Thymus (tissue), 11 donors: ENCODE measurements around the gene UBR2. TPM values are rescaled to one million over a fixed set of nuclear protein-coding genes. Genes with fewer than 3 reads are reported as not detected.
"Not testable (repeated sequence)": the region's sequence is repeated elsewhere in the genome, so short reads cannot be mapped to it uniquely, and the experiment has no call there.

Experiments used
- DNase-seq, 9 donors: peaks; one replicate each; pipeline ENCODE4 v3.0.0-alpha.2; 2013; ENCODE audit warnings: low spot score in 9 of 9, low read depth in 6 of 9, missing footprints in 1 of 9
- H3K27ac ChIP-seq, 2 donors: one replicate each; pipeline ENCODE4 v1.5.1; 2013; ENCODE audit warnings: control low read depth in 1 of 2, low read depth in 1 of 2, low read length in 1 of 2, mild to moderate bottlenecking in 1 of 2, moderate library complexity in 1 of 2
- H3K27me3 ChIP-seq, 2 donors: one replicate each; pipeline ENCODE4 v1.5.1; 2013; ENCODE audit warnings: low read length in 1 of 2; ENCODE audit not compliant: control insufficient read depth in 2 of 2, insufficient read depth in 1 of 2
- H3K36me3 ChIP-seq, 2 donors: one replicate each; pipeline ENCODE4 v1.5.1; 2013; ENCODE audit warnings: low read length in 1 of 2, mild to moderate bottlenecking in 1 of 2, moderate library complexity in 1 of 2; ENCODE audit not compliant: control insufficient read depth in 2 of 2, insufficient read depth in 2 of 2
- H3K4me1 ChIP-seq, 2 donors: one replicate each; pipeline ENCODE4 v1.5.1; 2013; ENCODE audit warnings: low read length in 2 of 2; ENCODE audit not compliant: control insufficient read depth in 2 of 2, insufficient read depth in 2 of 2
- H3K4me3 ChIP-seq, 2 donors: one replicate each; pipeline ENCODE4 v1.5.1; 2013; ENCODE audit warnings: low read length in 2 of 2, control low read depth in 1 of 2, mild to moderate bottlenecking in 1 of 2
- H3K9me3 ChIP-seq, 2 donors: one replicate each; pipeline ENCODE4 v1.5.1; 2013; ENCODE audit warnings: low read length in 1 of 2, mild to moderate bottlenecking in 1 of 2; ENCODE audit not compliant: control insufficient read depth in 2 of 2, insufficient read depth in 1 of 2
- WGBS: extraction: QIAGEN DNeasy Blood & Tissue Kit; methylation state at CpG from one replicate; pipeline ENCODE4 v1.1.7; 2013; 5-methylcytosine and 5-hydroxymethylcytosine counted together
- polyA plus RNA-seq: library from polyadenylated mRNA; stranded (reverse); fragments of 200-250 nt; gene quantifications from one replicate; pipeline ENCODE4 v1.2.3, GENCODE V29; 2013
- total RNA-seq: library from RNA; stranded (reverse); fragments of 120-200 nt; gene quantifications from one replicate; pipeline ENCODE4 v1.2.4, GENCODE V29; 2013
- donor health status: healthy.

The UBR2 gene
- total and polyA plus RNA-seq, 2 donors = 16.2 to 22.7 TPM

DNA sequence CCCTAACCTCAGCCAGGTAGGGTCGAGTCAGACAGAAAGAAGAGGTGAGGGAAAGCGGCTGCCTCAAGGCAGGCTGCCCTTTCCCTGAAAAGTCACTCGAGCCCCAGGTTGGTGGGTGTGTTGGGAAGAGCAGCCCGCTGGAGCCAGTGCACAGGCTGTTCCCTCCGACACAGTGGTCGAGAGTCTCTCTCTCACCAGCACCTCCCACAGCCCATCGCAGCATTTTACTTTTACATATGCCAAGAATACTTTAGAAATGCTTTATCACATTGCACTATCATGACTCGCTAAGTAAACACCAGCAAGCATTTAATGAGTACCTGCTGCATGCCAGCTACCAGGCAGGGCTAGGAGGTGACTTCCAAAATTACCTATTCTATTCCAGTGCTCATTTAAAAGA lies 156.9 kb downstream of the UBR2 start:
- H3K27ac ChIP-seq = no peak overlapping the region
- DNase-seq = no peak
- no peak overlapping the region for H3K4me3 ChIP-seq
- H3K36me3 ChIP-seq = no peaks in the 10 kb centered on the region
- H3K9me3 ChIP-seq = no peaks in the 10 kb centered on the region
- H3K4me1 ChIP-seq = no peaks in the 10 kb centered on the region
- no peaks in the 10 kb centered on the region for H3K27me3 ChIP-seq
- 91% methylated on average over 8 of the region's 8 CpGs for WGBS

DNA sequence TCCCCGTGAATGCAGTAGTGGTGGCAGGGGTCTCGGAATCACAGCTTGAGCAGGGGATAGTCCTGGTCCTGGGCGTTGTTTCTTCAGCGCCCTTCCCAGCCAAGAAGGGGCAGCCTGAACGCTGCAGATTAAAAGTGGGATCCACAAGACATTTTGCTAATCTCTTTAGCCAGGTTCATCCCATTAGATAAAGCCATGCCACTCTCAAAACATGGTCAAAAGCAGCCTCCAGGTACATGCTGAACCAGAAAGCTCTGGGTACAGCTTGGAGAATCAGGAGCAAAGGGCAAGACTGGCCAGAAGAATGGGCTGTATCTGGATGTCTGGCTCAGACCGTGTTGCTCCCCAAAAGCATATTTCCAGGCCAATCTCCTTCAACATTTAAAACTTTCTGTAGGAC lies 158.7 kb downstream of the UBR2 start, which contains the start of gene PRPH2:
PRPH2 (minus strand) TSS at position 101 of the 400 bp plus-strand sequence. CDS start 263 bp downstream, outside the sequence.
- no peak within 1 kb of the TSS for H3K27ac ChIP-seq
- no peak for DNase-seq
- H3K4me3 ChIP-seq = no peak within 1 kb of the TSS

DNA sequence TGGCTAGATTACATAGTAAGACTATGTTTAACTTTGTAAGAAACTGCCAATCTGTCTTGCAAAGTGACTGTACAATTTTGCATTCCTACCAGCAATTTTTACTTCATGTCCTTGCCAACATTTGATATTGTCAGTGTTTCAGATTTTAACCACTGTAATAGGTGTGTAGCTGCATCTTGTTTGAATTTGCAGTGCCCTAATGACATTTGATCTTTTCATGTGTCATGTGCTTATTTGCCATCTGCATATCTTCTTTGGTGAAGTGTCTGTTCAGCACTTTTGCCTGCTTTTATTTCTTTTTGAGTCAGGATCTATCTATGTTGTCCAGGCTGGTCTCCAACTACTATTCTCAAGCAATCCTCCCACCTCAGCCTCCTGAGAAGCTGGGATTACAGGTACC lies 161.0 kb downstream of the UBR2 start:
- peaks cover 0 to 7% of the 10 kb centered on the region in 2 donors for H3K27me3 ChIP-seq
- no peak overlapping the region for H3K4me3 ChIP-seq
- H3K4me1 ChIP-seq = peaks cover 2 to 12% of the 10 kb centered on the region in 2 donors
- no peaks in the 10 kb centered on the region for H3K9me3 ChIP-seq
- no peak for DNase-seq
- no peak overlapping the region for H3K27ac ChIP-seq
- H3K36me3 ChIP-seq = no peaks in the 10 kb centered on the region

More for the DNA sequence above, 158.7 kb downstream of the UBR2 start, which contains the start of gene PRPH2:
- Histone ChIP-seq H3K27me3 (peaks cover 0 to 5% of the 10 kb centered on the region in 2 donors), H3K4me1 (peaks cover 2 to 11% of the 10 kb centered on the region in 2 donors), H3K9me3 (no peaks in the 10 kb centered on the region), H3K36me3 (no peaks in the 10 kb centered on the region)
- 98% methylated on average over 6 of the region's 6 CpGs for WGBS

DNA sequence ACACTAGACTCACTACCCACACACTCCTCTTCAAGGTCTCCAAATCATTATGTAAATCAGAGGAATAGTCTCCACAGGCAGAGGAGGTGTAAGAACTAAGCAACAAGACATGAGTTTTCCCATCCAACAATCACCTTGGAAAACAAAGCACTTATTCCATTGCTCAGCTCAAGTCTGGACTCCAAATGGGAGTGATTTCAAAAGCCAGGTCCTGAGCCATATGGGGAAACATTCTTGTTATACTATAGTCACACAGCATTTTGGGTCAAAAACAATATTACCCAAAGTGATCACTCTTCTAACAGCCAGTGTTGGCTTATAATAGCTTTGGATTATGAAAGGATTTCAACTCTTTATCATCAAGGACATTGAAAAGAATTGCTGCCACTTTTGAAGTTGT lies 162.2 kb downstream of the UBR2 start:
- Histone ChIP-seq H3K36me3 (no peaks in the 10 kb centered on the region), H3K9me3 (no peaks in the 10 kb centered on the region), H3K27me3 (peaks cover 0 to 7% of the 10 kb centered on the region in 2 donors), H3K4me1 (peaks cover 2 to 12% of the 10 kb centered on the region in 2 donors), H3K4me3 (peak overlapping the region in 1 of 2 donors; percentile 76), H3K27ac (no peak overlapping the region)
- DNase-seq = no peak

DNA sequence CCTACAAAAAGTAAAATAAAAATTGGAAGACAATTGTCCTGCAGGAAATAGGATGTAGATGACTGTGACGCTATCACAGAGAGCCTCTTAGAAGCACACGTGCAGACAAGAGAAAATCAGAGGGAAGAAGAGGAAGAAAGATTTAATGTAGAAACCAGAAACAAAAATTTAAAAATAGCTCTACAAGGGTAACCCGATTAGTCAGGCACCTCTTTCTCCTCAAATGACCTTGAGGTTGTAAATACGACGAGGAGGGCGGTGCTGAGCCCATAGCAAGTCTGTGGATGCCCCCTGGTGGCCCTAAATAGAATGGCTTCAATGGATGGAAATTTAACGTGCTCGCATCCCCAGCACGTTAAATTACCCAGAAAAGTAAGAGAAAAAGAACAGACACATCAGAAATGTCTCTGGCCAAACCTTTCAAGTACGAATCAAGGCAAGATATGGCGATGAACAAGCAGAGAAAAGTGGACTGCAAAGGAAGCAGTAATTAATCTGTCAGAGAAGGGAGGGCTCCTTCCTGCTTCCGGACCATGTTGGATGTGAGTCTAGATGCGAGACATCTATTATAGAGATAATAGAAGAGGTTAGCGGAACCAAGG lies 162.8 kb downstream of the UBR2 start:
- DNase-seq = peak; percentile 68 to 91 (median 86)
- H3K9me3 ChIP-seq = no peaks in the 10 kb centered on the region
- peak overlapping the region; percentile 67 to 76 for H3K4me3 ChIP-seq
- H3K36me3 ChIP-seq = no peaks in the 10 kb centered on the region
- H3K4me1 ChIP-seq = peaks cover 2 to 12% of the 10 kb centered on the region in 2 donors
- H3K27ac ChIP-seq = peak overlapping the region; percentile 65 to 76
- peaks cover 0 to 7% of the 10 kb centered on the region in 2 donors for H3K27me3 ChIP-seq
- under 1% methylated on average over 14 of the region's 14 CpGs for WGBS

DNA sequence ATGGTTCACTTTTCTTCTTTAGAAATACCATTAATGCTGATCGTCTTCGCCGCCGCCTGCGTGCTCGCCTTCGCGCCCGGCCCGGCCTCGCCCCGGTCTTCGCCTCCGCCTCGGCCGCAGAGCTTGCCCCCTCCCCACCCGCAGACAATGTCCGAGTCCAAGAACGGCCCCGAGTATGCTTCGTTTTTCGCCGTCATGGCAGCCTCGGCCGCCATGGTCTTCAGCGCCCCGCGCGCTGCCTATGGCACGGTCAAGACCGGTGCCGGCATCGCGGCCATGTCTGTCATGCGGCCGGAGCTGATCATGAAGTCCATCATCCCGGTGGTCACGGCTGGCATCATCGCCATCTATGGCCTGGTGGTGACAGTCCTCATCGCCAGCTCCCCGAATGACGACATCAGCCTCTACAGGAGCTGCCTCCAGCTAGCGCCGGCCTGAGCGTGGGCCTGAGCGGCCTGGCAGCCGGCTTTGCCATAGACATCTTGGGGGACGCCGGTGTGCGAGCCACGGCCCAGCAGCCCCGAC lies 163.3 kb downstream of the UBR2 start:
- 30% methylated on average over 52 of the region's 52 CpGs for WGBS
- H3K4me3 ChIP-seq = peak overlapping the region; percentile 67 to 76
- no peaks in the 10 kb centered on the region for H3K36me3 ChIP-seq
- peak overlapping the region in 1 of 2 donors; percentile 76 for H3K27ac ChIP-seq
- peaks cover 0 to 7% of the 10 kb centered on the region in 2 donors for H3K27me3 ChIP-seq
- H3K4me1 ChIP-seq = peaks cover 2 to 12% of the 10 kb centered on the region in 2 donors
- H3K9me3 ChIP-seq = peaks cover 0 to 3% of the 10 kb centered on the region in 2 donors
- DNase-seq = peak in 3 of 9 donors; percentile 24 to 36 (median 32)

DNA sequence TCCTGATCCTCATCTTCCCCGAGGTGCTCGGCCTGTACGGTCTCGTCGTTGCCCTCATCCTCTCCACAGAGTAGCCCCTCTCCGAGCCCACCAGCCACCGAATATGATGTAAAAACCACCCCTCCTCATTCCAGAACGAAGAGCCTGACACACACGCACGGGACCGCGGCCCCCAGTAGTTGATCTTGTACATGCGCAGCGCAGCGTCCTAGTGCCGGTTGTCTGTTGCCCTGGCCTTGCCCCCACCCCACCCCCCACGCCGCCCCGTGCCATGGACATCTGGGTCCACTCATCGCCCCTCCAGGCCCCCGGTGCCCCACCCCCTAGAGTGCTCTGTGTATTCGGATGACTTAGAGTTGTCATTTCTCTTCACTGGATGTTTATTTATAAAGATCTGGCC lies 163.8 kb downstream of the UBR2 start:
- peak overlapping the region in 1 of 2 donors; percentile 67 for H3K4me3 ChIP-seq
- 96% methylated on average over 22 of the region's 22 CpGs for WGBS

DNA sequence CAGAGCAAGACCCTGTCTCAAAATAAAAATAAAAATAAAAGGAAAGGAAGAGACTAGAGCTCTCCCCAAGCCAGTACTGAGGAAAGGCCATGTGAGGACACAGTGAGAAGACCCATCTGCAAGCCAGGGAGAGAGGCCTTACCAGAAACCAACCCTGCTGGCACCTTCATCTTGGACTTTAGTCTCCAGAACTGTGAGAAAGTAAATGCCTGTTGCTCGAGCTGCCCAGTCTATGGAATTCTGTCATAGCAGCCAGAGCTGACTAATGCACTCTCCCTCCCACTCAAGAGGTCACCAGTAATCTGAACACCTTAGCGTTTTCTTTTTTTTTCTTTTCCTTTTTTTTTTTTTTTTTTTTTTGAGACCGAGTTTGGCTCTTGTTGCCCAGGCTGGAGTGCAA lies 165.9 kb downstream of the UBR2 start:
- peaks cover 2 to 12% of the 10 kb centered on the region in 2 donors for H3K4me1 ChIP-seq
- H3K27me3 ChIP-seq = peaks cover 0 to 7% of the 10 kb centered on the region in 2 donors
- H3K27ac ChIP-seq = no peak overlapping the region
- 63% methylated on average over 3 of the region's 3 CpGs for WGBS
- DNase-seq = no peak
- peaks cover 0 to 9% of the 10 kb centered on the region in 2 donors for H3K9me3 ChIP-seq
- no peak overlapping the region for H3K4me3 ChIP-seq
- H3K36me3 ChIP-seq = no peaks in the 10 kb centered on the region

More for the DNA sequence above, 163.8 kb downstream of the UBR2 start:
- Histone ChIP-seq H3K9me3 (peaks cover 0 to 8% of the 10 kb centered on the region in 2 donors), H3K27me3 (peaks cover 0 to 7% of the 10 kb centered on the region in 2 donors), H3K4me1 (peaks cover 2 to 12% of the 10 kb centered on the region in 2 donors), H3K36me3 (no peaks in the 10 kb centered on the region), H3K27ac (no peak overlapping the region)
- DNase-seq = no peak

DNA sequence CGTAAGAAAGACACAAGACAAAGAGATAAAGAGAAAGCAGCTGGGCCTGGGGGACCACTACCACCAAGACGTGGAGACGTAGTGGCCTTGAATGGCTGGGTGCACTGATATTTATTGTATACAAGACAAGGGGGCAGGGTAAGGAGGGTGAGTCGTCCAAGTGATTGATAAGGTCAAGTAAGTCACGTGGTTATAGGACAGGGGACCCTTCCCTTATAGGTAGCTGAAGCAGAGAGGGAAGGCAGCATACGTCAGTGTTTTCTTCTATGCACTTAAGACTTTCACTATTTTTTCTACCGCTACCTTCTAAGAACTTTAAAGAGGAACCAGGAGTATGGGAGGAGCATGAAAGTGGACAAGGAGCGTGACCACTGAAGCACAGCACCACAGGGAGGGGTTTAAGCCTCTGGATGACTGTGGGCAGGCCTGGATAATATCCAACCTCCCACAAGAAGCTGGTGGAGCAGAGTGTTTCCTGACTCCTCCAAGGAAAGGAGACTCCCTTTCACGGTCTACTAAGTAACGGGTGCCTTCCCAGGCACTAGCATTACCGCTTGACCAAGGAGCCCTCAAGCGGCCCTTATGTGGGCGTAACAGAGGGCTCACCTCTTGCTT lies 170.1 kb downstream of the UBR2 start:
- not testable (repeated sequence) for H3K9me3 ChIP-seq, H3K27me3 ChIP-seq, H3K4me3 ChIP-seq, DNase-seq, H3K27ac ChIP-seq, H3K4me1 ChIP-seq, H3K36me3 ChIP-seq
- WGBS = 95% methylated on average over 13 of the region's 13 CpGs
